ENCODE measurements around the gene NTRK1. TPM values are rescaled to one million over a fixed set of nuclear protein-coding genes. Genes with fewer than 3 reads are reported as not detected.

The NTRK1 gene
- total RNA-seq, 2 donors from 2014 or later, result 0.59 to 31.4 TPM

- 70% methylated on average over 14 of the region's 14 CpGs for WGBS
- intact Hi-C loops (cut with DNase I), result no loop called here
- H3K36me3 ChIP-seq, result no peaks in the 10 kb centered on the region
- H3K27me3 ChIP-seq (replicated peaks; ENCODE audit: insufficient read depth), result peaks cover 12% of the 10 kb centered on the region
- H3K27ac ChIP-seq, result no peak overlapping the region
- H3K4me1 ChIP-seq (replicated peaks), result no peaks in the 10 kb centered on the region
- H3K4me3 ChIP-seq, result no peak overlapping the region
- no peaks in the 10 kb centered on the region for H3K9me3 ChIP-seq
- TF ChIP-seq POLR2AphosphoS5 (IDR thresholded peaks at IDR 0.05) (no peak), CTCF (IDR thresholded peaks at IDR 0.05) (no peak), POLR2A (IDR thresholded peaks at IDR 0.05) (no peak)
- no peak for DNase-seq (ENCODE audit: low spot score)
Observed at GRCh38 chr1:156840898-156841279, 19.8 kb upstream of the NTRK1 start.

- intact Hi-C loops (cut with DNase I), result no loop called here
- no peak overlapping the region for H3K27ac ChIP-seq
- no peak for DNase-seq (ENCODE audit: low spot score)
- TF ChIP-seq POLR2A (IDR thresholded peaks at IDR 0.05) (no peak), POLR2AphosphoS5 (IDR thresholded peaks at IDR 0.05) (no peak), CTCF (IDR thresholded peaks at IDR 0.05) (no peak)
- 75% methylated on average over 16 of the region's 16 CpGs for WGBS
- no peaks in the 10 kb centered on the region for H3K36me3 ChIP-seq
- H3K4me3 ChIP-seq, result no peak overlapping the region
- H3K9me3 ChIP-seq, result no peaks in the 10 kb centered on the region
- no peaks in the 10 kb centered on the region for H3K4me1 ChIP-seq (replicated peaks)
- H3K27me3 ChIP-seq (replicated peaks; ENCODE audit: insufficient read depth), result peaks cover 12% of the 10 kb centered on the region
Observed at GRCh38 chr1:156841295-156841855, 19.3 kb upstream of the NTRK1 start.

GRCh38 chr1:156842618-156843300 is 17.9 kb upstream of the NTRK1 start:
- no peak for DNase-seq (ENCODE audit: low spot score)
- intact Hi-C loops (cut with DNase I), result no loop called here
- TF ChIP-seq POLR2AphosphoS5 (IDR thresholded peaks at IDR 0.05) (no peak), POLR2A (IDR thresholded peaks at IDR 0.05) (no peak), CTCF (IDR thresholded peaks at IDR 0.05) (no peak)
- no peak overlapping the region for H3K4me3 ChIP-seq
- 85% methylated on average over 9 of the region's 9 CpGs for WGBS
- peaks cover 12% of the 10 kb centered on the region for H3K27me3 ChIP-seq (replicated peaks; ENCODE audit: insufficient read depth)
- H3K9me3 ChIP-seq, result no peaks in the 10 kb centered on the region
- no peaks in the 10 kb centered on the region for H3K36me3 ChIP-seq
- no peaks in the 10 kb centered on the region for H3K4me1 ChIP-seq (replicated peaks)
- no peak overlapping the region for H3K27ac ChIP-seq

- no peaks in the 10 kb centered on the region for H3K9me3 ChIP-seq
- H3K4me1 ChIP-seq (replicated peaks), result no peaks in the 10 kb centered on the region
- TF ChIP-seq POLR2A (IDR thresholded peaks at IDR 0.05), result no peak
- TF ChIP-seq POLR2AphosphoS5 (IDR thresholded peaks at IDR 0.05), result no peak
- TF ChIP-seq CTCF (IDR thresholded peaks at IDR 0.05), result no peak
- no peak for DNase-seq (ENCODE audit: low spot score)
- no peaks in the 10 kb centered on the region for H3K36me3 ChIP-seq
- H3K27me3 ChIP-seq (replicated peaks; ENCODE audit: insufficient read depth), result peaks cover 19% of the 10 kb centered on the region
- no peak overlapping the region for H3K4me3 ChIP-seq
- intact Hi-C loops (cut with DNase I), result no loop called here
- no peak overlapping the region for H3K27ac ChIP-seq
- WGBS, result 43% methylated on average over 6 of the region's 6 CpGs
Observed at GRCh38 chr1:156844102-156844501, 16.6 kb upstream of the NTRK1 start.

GRCh38 chr1:156844638-156845037 is 16.0 kb upstream of the NTRK1 start:
- TF ChIP-seq POLR2A (IDR thresholded peaks at IDR 0.05) (no peak), CTCF (IDR thresholded peaks at IDR 0.05) (no peak), POLR2AphosphoS5 (IDR thresholded peaks at IDR 0.05) (no peak)
- Histone ChIP-seq H3K36me3 (no peaks in the 10 kb centered on the region), H3K9me3 (no peaks in the 10 kb centered on the region), H3K27me3 (replicated peaks; ENCODE audit: insufficient read depth) (peaks cover 19% of the 10 kb centered on the region), H3K27ac (no peak overlapping the region), H3K4me1 (replicated peaks) (no peaks in the 10 kb centered on the region), H3K4me3 (no peak overlapping the region)
- no peak for DNase-seq (ENCODE audit: low spot score)
- intact Hi-C loops (cut with DNase I), result no loop called here
- WGBS, result 47% methylated on average over 14 of the region's 14 CpGs

All from prostate gland (tissue), 2 donors.